Cortex of kidney (tissue), 1 donor: Measurements from ENCODE around the gene PYDC1.
"Not testable (repeated sequence)": the region's sequence is repeated elsewhere in the genome, so short reads cannot be mapped to it uniquely, and the experiment has no call there.

Experiments used
- DNase-seq: peaks from one replicate; lab custom pipeline; 2025; lab: John Stamatoyannopoulos, UW

Gene PYDC1

GRCh38 chr16:31179219-31179746, 37.7 kb downstream of the PYDC1 start:
- no peak for DNase-seq

GRCh38 chr16:31177136-31177535, 39.8 kb downstream of the PYDC1 start:
- no peak for DNase-seq

GRCh38 chr16:31170048-31170447, 46.9 kb downstream of the PYDC1 start:
- not testable (repeated sequence) for DNase-seq

GRCh38 chr16:31168848-31169247, 48.1 kb downstream of the PYDC1 start:
- no peak for DNase-seq

GRCh38 chr16:31167315-31167714, 49.6 kb downstream of the PYDC1 start:
- DNase-seq = no peak
